Endothelial cell of umbilical vein (primary cell): Measurements from ENCODE around the gene TRAF1. TPM values are rescaled to one million over a fixed set of nuclear protein-coding genes. Genes with fewer than 3 reads are reported as not detected.

Experiments used
- Bru-seq: library from RNA; stranded (reverse); fragments of 400-500 nt; gene quantifications from one replicate; lab custom pipeline; 2021; lab: Mats Ljungman, UMichigan
- BruChase-seq, 2 experiments: library from RNA; stranded (reverse); fragments of 400-500 nt; gene quantifications; one replicate each; lab custom pipeline; 2021; lab: Mats Ljungman, UMichigan
- BruUV-seq: library from RNA; stranded (reverse); fragments of 400-500 nt; replicated peaks from 2 replicates; lab custom pipeline; 2021; lab: Mats Ljungman, UMichigan
- CTCF ChIA-PET: fragments of 300-600, 350-600 bp; sonication (Branson Sonifier 250); formaldehyde crosslinking; loops from one replicate; lab custom pipeline; 2021; ENCODE audit warnings: antibody characterized with exemption, inconsistent platforms; lab: Charles Lee
- POLR2A ChIA-PET: fragments of 300-600, 350-600 bp; sonication (Branson Sonifier 250); formaldehyde crosslinking; loops from one replicate; lab custom pipeline; 2021; ENCODE audit warnings: antibody characterized with exemption, inconsistent platforms; lab: Charles Lee
- DNase-seq: peaks from one replicate; pipeline ENCODE4 v3.0.0-alpha.2; 2011; ENCODE audit warnings: low read depth, low spot score
- FAIRE-seq: peaks from 2 replicates; lab custom pipeline; 2011; peaks lifted over from hg19 to GRCh38; lab: Jason Lieb, UNC
- H2AFZ ChIP-seq: 2 replicates; pipeline ENCODE4 v1.6.0; 2012; ENCODE audit warnings: low read depth, low read length, control low read depth, inconsistent platforms
- H3K27ac ChIP-seq: 2 replicates; pipeline ENCODE4 v1.5.1; 2011; ENCODE audit warnings: low read depth, mild to moderate bottlenecking, control low read depth, low read length, moderate library complexity; ENCODE audit not compliant: insufficient read depth
- H3K27me3 ChIP-seq, 2 experiments: 2 replicates each; pipeline versions ENCODE4 v1.6.0 to v1.6.1; 2011; ENCODE audit warnings: low read length in 2 of 2, mixed read lengths in 1 of 2; ENCODE audit not compliant: control insufficient read depth in 2 of 2, insufficient read depth in 2 of 2
- H3K36me3 ChIP-seq, 2 experiments: 2 replicates in 1 of 2; 3 replicates in 1 of 2; pipeline ENCODE4 v1.5.1; 2011; ENCODE audit warnings: low read length in 2 of 2, mild to moderate bottlenecking in 1 of 2, moderate library complexity in 1 of 2; ENCODE audit not compliant: control insufficient read depth in 2 of 2, insufficient read depth in 2 of 2; ENCODE audit errors: extremely low read depth in 1 of 2
- H3K4me1 ChIP-seq: 3 replicates; pipeline ENCODE4 v1.5.1; 2011; ENCODE audit warnings: mild to moderate bottlenecking, low read length; ENCODE audit not compliant: control insufficient read depth, insufficient read depth; ENCODE audit errors: extremely low read depth
- H3K4me2 ChIP-seq: 2 replicates; pipeline ENCODE4 v1.6.1; 2011; ENCODE audit warnings: low read length, control low read depth, mixed read lengths; ENCODE audit not compliant: insufficient read depth
- H3K4me3 ChIP-seq, 3 experiments: fragments of 200-600 bp in 1 of 3; sonication (generic), shearing (Covaris generic) in 1 of 3; replicated peaks in 1 of 3; 2 replicates each; pipeline ENCODE4 v1.5.1; 2011 to 2016; ENCODE audit warnings: control low read depth in 3 of 3, low read length in 3 of 3, mild to moderate bottlenecking in 2 of 3, inconsistent platforms in 1 of 3, low read depth in 1 of 3, moderate library complexity in 1 of 3; ENCODE audit not compliant: insufficient read depth in 1 of 3
- H3K79me2 ChIP-seq: 2 replicates; pipeline ENCODE4 v1.6.0; 2012; ENCODE audit warnings: low read length, inconsistent platforms; ENCODE audit not compliant: control insufficient read depth, insufficient read depth
- H3K9ac ChIP-seq: replicated peaks from 2 replicates; pipeline ENCODE3; 2011; ENCODE audit warnings: low read length, control low read depth; ENCODE audit not compliant: insufficient read depth; ENCODE audit errors: extremely low read depth
- H3K9me1 ChIP-seq: replicated peaks from 3 replicates; pipeline ENCODE4 v1.6.0; 2011; ENCODE audit warnings: mild to moderate bottlenecking, low read length; ENCODE audit not compliant: control insufficient read depth, insufficient read depth; ENCODE audit errors: extremely low read depth
- H3K9me3 ChIP-seq: replicated peaks from 2 replicates; pipeline ENCODE4 v1.5.1; 2012; ENCODE audit warnings: low read length, inconsistent platforms; ENCODE audit not compliant: control insufficient read depth, insufficient read depth
- H4K20me1 ChIP-seq: replicated peaks from 2 replicates; pipeline ENCODE3; 2011; ENCODE audit warnings: mild to moderate bottlenecking, low read length; ENCODE audit not compliant: control insufficient read depth, insufficient read depth; ENCODE audit errors: extremely low read depth
- EZH2 ChIP-seq: IDR thresholded peaks from 2 replicates; pipeline ENCODE4 v1.6.1; 2012; ENCODE audit warnings: borderline replicate concordance, low read depth, mild to moderate bottlenecking, moderate library complexity, low read length, inconsistent platforms; ENCODE audit not compliant: severe bottlenecking
- FOS ChIP-seq: IDR thresholded peaks from 2 replicates; pipeline ENCODE4 v1.6.1; 2011; ENCODE audit warnings: mild to moderate bottlenecking, low read length, moderate library complexity, borderline replicate concordance; ENCODE audit not compliant: insufficient read depth
- GATA2 ChIP-seq: IDR thresholded peaks from 2 replicates; pipeline ENCODE4 v1.7.0; 2011; ENCODE audit warnings: low read depth, mild to moderate bottlenecking, moderate library complexity, mixed read lengths, low read length; ENCODE audit not compliant: insufficient read length, insufficient read depth
- JUN ChIP-seq: IDR thresholded peaks from 2 replicates; pipeline ENCODE4 v1.6.1; 2011; ENCODE audit warnings: borderline replicate concordance, low read depth; ENCODE audit not compliant: insufficient read length, insufficient read depth
- MAX ChIP-seq: IDR thresholded peaks from 2 replicates; pipeline ENCODE4 v1.6.1; 2011; ENCODE audit not compliant: insufficient read depth, insufficient read length
- MYC ChIP-seq: IDR thresholded peaks from one replicate; pipeline ENCODE4 v1.6.1; 2011; ENCODE audit warnings: mild to moderate bottlenecking, low read depth, low read length
- POLR2A ChIP-seq: IDR thresholded peaks from 2 replicates; pipeline ENCODE4 v1.6.1; 2012; ENCODE audit warnings: low read depth, mild to moderate bottlenecking, control low read depth, low read length
- POLR2AphosphoS5 ChIP-seq: IDR thresholded peaks from 2 replicates; pipeline ENCODE4 v1.6.1; 2012; ENCODE audit warnings: low read depth, mild to moderate bottlenecking, control low read depth, low read length, moderate library complexity; ENCODE audit not compliant: insufficient read depth
- dilution Hi-C: fragments of 300-500 bp; cut with MboI; formaldehyde crosslinking; loops from one replicate; pipeline ENCODE4 v1.15.0; 2019; ENCODE audit warnings: low sequenced_read_pairs; ENCODE audit not compliant: extremely low pct_ligation_motif_present
- intact Hi-C: fragments of 100-400 bp; cut with micrococcal nuclease; formaldehyde crosslinking; loops from one replicate; pipeline ENCODE4 v1.10.0; 2022
- long read RNA-seq: library from polyadenylated mRNA; stranded (forward); transcript quantifications from one replicate; pipeline ENCODE4 v2.0.0, GENCODE V29; 2021
- polyA minus RNA-seq, 3 experiments: library from RNA; depleted of rRNA, polyadenylated mRNA; stranded (reverse); fragments of >200 nt; gene quantifications; 1 replicate in 1 of 3; 2 replicates in 2 of 3; pipeline ENCODE4 v1.2.3, GENCODE V29; 2011
- polyA plus RNA-seq, 4 experiments: library from polyadenylated mRNA; depleted of rRNA in 3 of 4; stranded (reverse) in 3 of 4; unstranded in 1 of 4; fragments of >200 nt; gene quantifications; 2 replicates each; pipeline versions ENCODE4 v1.2.1 to v1.2.3, GENCODE V29; 2011 to 2012; ENCODE audit warnings: missing spikeins in 1 of 4
- total RNA-seq: library from RNA; stranded (reverse); gene quantifications from 2 replicates; pipeline ENCODE4 v1.2.3, GENCODE V29; 2021
- TF ChIP-seq, protein P1 (sequence below), 2 donors: IDR thresholded peaks; 1 replicate in 1 of 2; 2 replicates in 1 of 2; pipeline ENCODE4 v1.5.1; 2011; ENCODE audit warnings: low read length in 2 of 2, mild to moderate bottlenecking in 2 of 2, moderate library complexity in 2 of 2, control low read depth in 1 of 2, inconsistent platforms in 1 of 2, low read depth in 1 of 2; ENCODE audit not compliant: insufficient read depth in 1 of 2; ENCODE audit errors: extremely low read depth in 1 of 2

Gene TRAF1
- total RNA-seq (1.4 and 2.0 TPM in 2 replicates), polyA plus RNA-seq (2.6 and 2.8 TPM in 2 replicates), polyA minus RNA-seq (2.3 and 2.6 TPM in 2 replicates), Bru-seq, nascent RNA (percentile 29 among the genes with signal in this experiment), BruChase-seq, experiment 1, labeled RNA remaining after a 6-hour chase (percentile 29 among the genes with signal in this experiment), BruChase-seq, experiment 2, labeled RNA remaining after a 2-hour chase (percentile 28 among the genes with signal in this experiment)
- polyA plus RNA-seq (2011; cell fraction: cytosol; rRNA removed): 1.3 and 2.2 TPM in 2 replicates
- polyA plus RNA-seq (2011; cell fraction: nucleus; rRNA removed): 9.0 and 10.0 TPM in 2 replicates
- 3.1 and 6.9 TPM in 2 replicates for polyA plus RNA-seq (2012)
- polyA minus RNA-seq (2011; cell fraction: cytosol; rRNA and poly(A)+ RNA removed): 0.31 TPM
- 3.0 TPM in 2 replicates for polyA minus RNA-seq (2011; cell fraction: nucleus; rRNA and poly(A)+ RNA removed)
- long read RNA-seq, partial matches to known transcripts: 2 of 2 reads
- long read RNA-seq, other reads (novel, unspliced or antisense): 0 of 2 reads

DNA sequence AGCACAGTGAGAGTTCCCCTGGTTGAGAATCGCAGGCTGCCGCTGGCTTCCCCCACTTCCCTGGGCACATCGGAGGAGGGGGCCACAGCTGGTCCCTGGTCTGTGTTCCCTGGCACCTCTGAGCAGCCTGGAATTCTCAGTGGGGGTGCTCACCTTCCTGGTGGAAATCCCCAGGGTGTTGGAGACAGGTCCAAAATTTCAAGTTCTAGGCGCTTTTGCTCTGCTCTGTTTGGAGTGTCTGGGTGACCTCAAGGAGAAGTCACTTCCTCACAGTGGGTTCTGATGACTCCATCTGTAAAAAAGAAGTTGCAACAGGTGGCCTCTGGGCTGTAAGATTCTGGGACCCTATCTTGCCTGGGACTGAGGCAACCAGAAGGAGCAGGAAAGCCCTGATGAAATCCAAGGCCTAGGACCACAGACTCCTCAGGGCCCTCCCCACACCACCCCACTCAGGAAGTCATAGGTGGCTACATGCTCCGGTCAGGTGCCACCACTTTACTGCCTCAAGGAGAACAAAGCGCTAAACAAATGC, at the start of gene TRAF1:
TRAF1 (minus strand) TSS at position 400 of the 532 bp plus-strand sequence. CDS start 721 bp downstream, outside the sequence.
- TF ChIP-seq FOS (no peak), JUN (no peak), MAX (no peak), POLR2A (no peak), MYC (no peak), GATA2 (no peak), EZH2 (no peak), POLR2AphosphoS5 (no peak)
- TF ChIP-seq, protein P1, sequence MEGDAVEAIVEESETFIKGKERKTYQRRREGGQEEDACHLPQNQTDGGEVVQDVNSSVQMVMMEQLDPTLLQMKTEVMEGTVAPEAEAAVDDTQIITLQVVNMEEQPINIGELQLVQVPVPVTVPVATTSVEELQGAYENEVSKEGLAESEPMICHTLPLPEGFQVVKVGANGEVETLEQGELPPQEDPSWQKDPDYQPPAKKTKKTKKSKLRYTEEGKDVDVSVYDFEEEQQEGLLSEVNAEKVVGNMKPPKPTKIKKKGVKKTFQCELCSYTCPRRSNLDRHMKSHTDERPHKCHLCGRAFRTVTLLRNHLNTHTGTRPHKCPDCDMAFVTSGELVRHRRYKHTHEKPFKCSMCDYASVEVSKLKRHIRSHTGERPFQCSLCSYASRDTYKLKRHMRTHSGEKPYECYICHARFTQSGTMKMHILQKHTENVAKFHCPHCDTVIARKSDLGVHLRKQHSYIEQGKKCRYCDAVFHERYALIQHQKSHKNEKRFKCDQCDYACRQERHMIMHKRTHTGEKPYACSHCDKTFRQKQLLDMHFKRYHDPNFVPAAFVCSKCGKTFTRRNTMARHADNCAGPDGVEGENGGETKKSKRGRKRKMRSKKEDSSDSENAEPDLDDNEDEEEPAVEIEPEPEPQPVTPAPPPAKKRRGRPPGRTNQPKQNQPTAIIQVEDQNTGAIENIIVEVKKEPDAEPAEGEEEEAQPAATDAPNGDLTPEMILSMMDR (IDR thresholded peaks at IDR 0.05; ENCODE audit: extremely low read depth in 1 of 2, insufficient read depth in 1 of 2, low read depth in 1 of 2, low read length in 2 of 2): no peak
- H3K9ac ChIP-seq: peak within 1 kb of the TSS; percentile 13
- dilution Hi-C loops: no loop called here
- H4K20me1 ChIP-seq: no peaks in the 10 kb centered on the region
- ChIA-PET POLR2A (no interaction called here), CTCF (interaction anchor here (0.9 to 1.0 kb wide), 3 partner anchors 9 to 10 kb away, joined by 3 to 4 read pairs (median 4); no protein-coding TSS in a partner anchor)
- no peaks in the 10 kb centered on the region for H3K36me3 ChIP-seq
- H2AFZ ChIP-seq: no peak within 1 kb of the TSS
- peak within 1 kb of the TSS; percentile 52 for H3K27ac ChIP-seq
- H3K27me3 ChIP-seq: no peaks in the 10 kb centered on the region
- FAIRE-seq (no peak), DNase-seq (no peak)
- no peaks in the 10 kb centered on the region for H3K9me1 ChIP-seq
- BruUV-seq: no TSS peak
- intact Hi-C loops: no loop called here
- no peaks in the 10 kb centered on the region for H3K79me2 ChIP-seq
- no peak within 1 kb of the TSS for H3K4me2 ChIP-seq
- H3K9me3 ChIP-seq: no peaks in the 10 kb centered on the region
- H3K4me1 ChIP-seq: peaks cover 29% of the 10 kb centered on the region
- no peak within 1 kb of the TSS for H3K4me3 ChIP-seq
